ENCODE measurements around the gene CIAPIN1.

The CIAPIN1 gene

DNA sequence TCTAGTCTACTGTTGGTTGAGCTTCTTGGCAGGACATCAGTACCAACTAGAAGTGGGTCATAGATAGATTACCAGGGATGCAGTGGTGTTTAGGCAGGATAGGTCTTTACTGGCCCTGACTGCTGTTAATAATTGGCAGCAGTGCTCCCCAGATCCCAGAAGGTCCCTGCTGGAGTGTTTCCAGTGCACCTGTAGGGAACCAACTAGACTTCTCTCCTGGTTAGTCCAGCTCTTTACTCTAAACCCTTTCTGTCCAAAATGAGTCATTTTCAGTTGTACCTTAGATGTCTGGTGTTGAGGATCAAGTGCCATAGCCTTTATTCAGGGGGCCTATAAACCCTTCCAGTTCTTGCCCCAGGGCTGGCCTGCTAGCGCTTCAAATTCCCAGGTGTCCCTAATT, 24.0 kb upstream of the CIAPIN1 start:
- TF ChIP-seq, protein P1, sequence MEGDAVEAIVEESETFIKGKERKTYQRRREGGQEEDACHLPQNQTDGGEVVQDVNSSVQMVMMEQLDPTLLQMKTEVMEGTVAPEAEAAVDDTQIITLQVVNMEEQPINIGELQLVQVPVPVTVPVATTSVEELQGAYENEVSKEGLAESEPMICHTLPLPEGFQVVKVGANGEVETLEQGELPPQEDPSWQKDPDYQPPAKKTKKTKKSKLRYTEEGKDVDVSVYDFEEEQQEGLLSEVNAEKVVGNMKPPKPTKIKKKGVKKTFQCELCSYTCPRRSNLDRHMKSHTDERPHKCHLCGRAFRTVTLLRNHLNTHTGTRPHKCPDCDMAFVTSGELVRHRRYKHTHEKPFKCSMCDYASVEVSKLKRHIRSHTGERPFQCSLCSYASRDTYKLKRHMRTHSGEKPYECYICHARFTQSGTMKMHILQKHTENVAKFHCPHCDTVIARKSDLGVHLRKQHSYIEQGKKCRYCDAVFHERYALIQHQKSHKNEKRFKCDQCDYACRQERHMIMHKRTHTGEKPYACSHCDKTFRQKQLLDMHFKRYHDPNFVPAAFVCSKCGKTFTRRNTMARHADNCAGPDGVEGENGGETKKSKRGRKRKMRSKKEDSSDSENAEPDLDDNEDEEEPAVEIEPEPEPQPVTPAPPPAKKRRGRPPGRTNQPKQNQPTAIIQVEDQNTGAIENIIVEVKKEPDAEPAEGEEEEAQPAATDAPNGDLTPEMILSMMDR (IDR thresholded peaks at IDR 0.05; ENCODE audit: borderline replicate concordance, insufficient read depth, low read depth, low read length), result no peak
- H3K4me3 ChIP-seq (ENCODE audit: low read depth, low read length), result no peak overlapping the region

DNA sequence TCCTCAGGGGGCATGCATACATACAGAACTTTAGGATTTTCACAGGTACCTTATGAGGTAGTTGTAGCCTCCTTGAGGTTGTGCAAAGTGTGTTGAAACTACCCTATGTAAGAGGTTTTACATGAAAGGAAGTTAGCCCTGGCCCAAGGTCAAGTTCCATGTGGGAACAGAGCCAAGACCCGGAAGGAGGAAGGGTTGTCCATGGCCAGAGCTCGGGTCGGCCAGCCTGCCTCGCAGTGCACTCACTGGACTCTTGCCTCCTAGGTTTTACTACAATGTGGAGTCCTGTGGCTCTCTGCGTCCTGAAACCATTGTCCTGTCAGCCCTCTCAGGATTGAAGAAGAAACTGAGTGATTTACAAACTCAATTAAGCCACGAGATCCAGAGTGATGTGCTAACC, 23.5 kb upstream of the CIAPIN1 start:
- H3K4me3 ChIP-seq (ENCODE audit: low read depth, low read length), result no peak overlapping the region
- TF ChIP-seq, protein P1 (IDR thresholded peaks at IDR 0.05; ENCODE audit: borderline replicate concordance, insufficient read depth, low read depth, low read length), result no peak

DNA sequence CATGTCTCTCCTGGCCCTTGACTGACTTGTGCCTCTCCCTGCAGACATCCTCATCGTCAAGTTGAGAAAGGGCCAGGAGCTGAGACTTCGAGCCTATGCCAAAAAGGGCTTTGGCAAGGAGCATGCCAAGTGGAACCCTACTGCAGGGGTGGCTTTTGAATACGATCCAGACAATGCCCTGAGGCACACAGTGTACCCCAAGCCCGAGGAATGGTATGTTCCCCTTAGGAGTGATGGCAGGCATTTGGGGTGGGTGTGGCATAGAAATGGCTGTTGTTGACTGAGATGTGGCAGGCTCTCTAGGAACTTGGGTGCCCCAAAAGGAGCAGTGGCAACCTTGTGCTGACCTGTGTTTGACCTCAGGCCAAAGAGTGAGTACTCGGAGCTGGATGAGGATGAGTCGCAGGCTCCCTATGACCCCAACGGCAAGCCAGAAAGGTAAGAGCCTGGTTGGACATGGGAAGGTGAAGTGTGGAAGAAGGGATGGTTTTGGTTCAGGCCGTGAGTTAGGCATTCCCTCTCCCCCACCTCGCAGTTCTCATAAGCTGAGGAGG, 22.8 kb upstream of the CIAPIN1 start:
- TF ChIP-seq, protein P1 (IDR thresholded peaks at IDR 0.05; ENCODE audit: borderline replicate concordance, insufficient read depth, low read depth, low read length), result no peak
- H3K4me3 ChIP-seq (ENCODE audit: low read depth, low read length), result no peak overlapping the region

DNA sequence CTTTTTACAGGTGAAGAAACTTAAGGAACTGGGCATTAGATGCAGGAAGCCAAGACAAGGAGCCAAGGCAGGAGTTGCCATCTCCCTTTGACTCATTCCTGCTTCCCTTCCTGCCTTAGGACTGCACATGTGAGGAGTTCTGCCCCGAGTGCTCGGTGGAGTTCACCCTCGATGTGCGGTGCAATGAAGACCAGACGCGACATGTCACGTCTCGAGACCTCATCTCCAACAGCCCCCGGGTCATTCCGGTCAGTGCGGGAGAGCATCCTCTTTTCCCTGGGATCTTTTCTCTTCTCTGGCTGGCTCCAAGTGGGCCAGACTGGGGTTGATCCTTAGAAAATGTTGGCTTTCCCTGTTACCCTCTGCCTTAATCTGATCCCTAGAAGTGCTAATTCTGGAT, 21.9 kb upstream of the CIAPIN1 start:
- TF ChIP-seq, protein P1 (IDR thresholded peaks at IDR 0.05; ENCODE audit: borderline replicate concordance, insufficient read depth, low read depth, low read length), result no peak

DNA sequence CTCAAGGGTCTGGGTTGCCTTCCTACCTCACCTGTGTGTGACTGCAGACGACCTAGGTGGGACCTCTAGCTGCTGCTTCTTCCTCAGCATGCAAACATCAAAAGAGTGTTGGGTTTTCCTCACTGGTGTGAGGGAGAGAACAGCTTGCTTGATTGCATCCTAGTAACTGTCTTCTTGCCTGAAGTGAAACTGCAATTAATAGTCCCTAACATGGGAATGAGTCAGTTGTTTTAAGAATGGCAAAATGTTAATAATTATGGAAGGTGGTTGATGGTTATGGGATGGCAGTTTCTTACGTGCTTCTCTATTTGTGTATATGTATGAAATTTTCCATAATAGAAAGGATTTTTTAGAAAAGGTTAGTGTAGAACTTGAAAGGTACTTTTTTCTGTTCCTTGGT, 21.2 kb upstream of the CIAPIN1 start:
- H3K4me3 ChIP-seq (ENCODE audit: low read depth, low read length), result no peak overlapping the region
- TF ChIP-seq, protein P1 (IDR thresholded peaks at IDR 0.05; ENCODE audit: borderline replicate concordance, insufficient read depth, low read depth, low read length), result no peak

More for the DNA sequence above, 21.9 kb upstream of the CIAPIN1 start:
- no peak overlapping the region for H3K4me3 ChIP-seq (ENCODE audit: low read depth, low read length)

DNA sequence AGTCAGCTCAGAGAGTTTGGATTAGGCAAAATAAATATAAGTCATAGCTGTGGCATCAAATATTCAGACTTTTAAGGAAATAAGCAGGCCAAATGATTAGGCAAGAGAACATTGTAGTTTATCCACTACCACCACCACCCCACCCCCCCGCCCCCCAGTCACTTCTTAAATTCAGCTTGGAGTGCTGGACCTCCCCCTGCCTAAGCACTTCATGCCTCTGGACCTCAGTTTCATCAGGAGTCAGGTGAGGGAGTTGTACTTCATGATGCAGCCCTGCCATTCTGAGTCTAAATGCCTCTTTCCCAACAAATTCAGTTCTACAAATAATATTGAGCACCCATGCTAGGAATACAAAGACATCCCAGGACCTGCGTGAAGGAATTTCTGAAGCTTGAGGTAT, 17.3 kb upstream of the CIAPIN1 start:
- no peak overlapping the region for H3K4me3 ChIP-seq (ENCODE audit: low read depth, low read length)
- TF ChIP-seq, protein P1 (IDR thresholded peaks at IDR 0.05; ENCODE audit: borderline replicate concordance, insufficient read depth, low read depth, low read length), result no peak

DNA sequence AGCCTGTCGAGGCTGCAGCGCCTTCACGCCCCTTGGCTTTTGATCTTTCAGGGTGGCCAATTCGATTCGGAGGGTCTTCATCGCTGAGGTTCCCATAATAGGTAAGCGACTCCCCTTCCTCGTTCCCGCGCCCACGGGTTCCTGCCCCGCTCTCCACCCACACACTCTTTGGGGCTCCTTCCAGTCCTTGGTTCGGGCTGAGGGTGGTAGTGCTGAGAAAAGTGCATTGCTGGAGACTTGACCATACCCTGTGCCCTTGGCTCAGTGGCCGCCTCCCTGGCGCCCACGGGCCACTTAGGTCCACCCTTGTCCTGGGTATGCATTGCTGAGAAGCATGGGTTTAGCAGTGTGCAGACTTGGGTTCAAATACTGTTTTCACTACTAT, 15.8 kb upstream of the CIAPIN1 start:
- peak overlapping the region; percentile 60 for H3K4me3 ChIP-seq (ENCODE audit: low read depth, low read length)
- TF ChIP-seq, protein P1 (IDR thresholded peaks at IDR 0.05; ENCODE audit: borderline replicate concordance, insufficient read depth, low read depth, low read length), result no peak
